BLaER1 (cell line): ENCODE data around the gene ZNF419.
"Not testable (repeated sequence)": the region's sequence is repeated elsewhere in the genome, so short reads cannot be mapped to it uniquely, and the experiment has no call there.

Experiments used
- H3K27ac ChIP-seq: shearing (Covaris generic); formaldehyde crosslinking; 2 replicates; pipeline ENCODE4 v1.8.1; 2022
- H3K27me3 ChIP-seq: shearing (Covaris generic); formaldehyde crosslinking; 2 replicates; pipeline ENCODE4 v1.8.1; 2022
- H3K36me3 ChIP-seq: shearing (Covaris generic); formaldehyde crosslinking; 2 replicates; pipeline ENCODE4 v1.8.1; 2022
- H3K4me1 ChIP-seq: shearing (Covaris generic); formaldehyde crosslinking; 2 replicates; pipeline ENCODE4 v1.8.1; 2022
- H3K4me2 ChIP-seq: shearing (Covaris generic); formaldehyde crosslinking; 2 replicates; pipeline ENCODE4 v1.8.1; 2022
- H3K4me3 ChIP-seq: shearing (Covaris generic); formaldehyde crosslinking; 2 replicates; pipeline ENCODE4 v1.8.1; 2022
- H3K9ac ChIP-seq: shearing (Covaris generic); formaldehyde crosslinking; 2 replicates; pipeline ENCODE4 v1.8.1; 2022
- H3K9me3 ChIP-seq: shearing (Covaris generic); formaldehyde crosslinking; 2 replicates; pipeline ENCODE4 v1.8.1; 2022
- H4K20me1 ChIP-seq: shearing (Covaris generic); formaldehyde crosslinking; 2 replicates; pipeline ENCODE4 v1.8.1; 2022
- Cebpa-rat ChIP-seq: shearing (Covaris generic); IDR thresholded peaks from 2 replicates; pipeline ENCODE4 v1.8.1; 2022

ZNF419 gene

DNA sequence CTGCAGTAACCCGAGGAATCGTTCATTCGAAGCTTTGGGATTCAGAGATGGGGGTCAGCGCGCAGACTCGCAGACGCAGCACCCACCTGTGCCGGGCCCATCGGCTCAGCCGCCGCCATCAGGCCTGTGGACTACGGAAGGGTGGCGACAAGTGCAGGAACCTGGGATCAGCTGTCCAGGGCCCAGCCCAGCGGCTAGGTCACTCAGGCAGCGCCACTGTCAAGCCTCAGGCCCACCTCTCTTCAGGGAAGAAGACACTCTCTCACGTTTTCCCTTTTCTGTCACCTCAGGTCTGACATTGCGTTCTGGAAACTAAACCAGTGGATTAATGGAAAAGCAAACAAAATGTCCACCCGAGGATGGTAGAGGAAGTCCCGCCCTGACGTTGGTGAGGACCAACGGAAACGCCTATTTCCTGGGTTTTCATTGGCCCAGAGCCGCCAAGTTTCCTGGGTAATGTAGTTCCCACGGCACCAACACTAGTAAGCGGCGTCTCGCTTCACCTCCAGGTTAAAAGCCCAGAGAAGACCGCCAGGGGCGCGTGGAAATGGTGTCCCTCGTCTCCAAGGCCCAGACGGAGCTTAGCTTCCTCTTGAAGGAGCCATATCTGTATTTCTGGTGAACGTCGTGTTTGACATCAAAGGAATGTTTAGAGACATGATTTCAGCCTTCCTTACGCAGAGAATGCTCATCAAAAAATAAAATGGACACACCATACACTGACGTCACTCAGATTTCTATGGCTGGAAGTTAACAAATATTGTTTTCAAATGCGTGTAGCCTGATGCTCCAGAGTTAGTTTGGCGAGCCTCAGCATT, 10.2 kb upstream of the ZNF419 start, which contains the start of gene ZNF772:
ZNF772 (minus strand) TSS at position 376 of the 818 bp plus-strand sequence; CDS start at position 119, 257 bp downstream.
- Histone ChIP-seq H3K27me3 (no peaks in the 10 kb centered on the region), H3K4me3 (peak within 1 kb of the TSS; percentile 86), H3K4me1 (peaks cover 42% of the 10 kb centered on the region), H3K36me3 (peaks cover 39% of the 10 kb centered on the region), H3K9me3 (peaks cover 59% of the 10 kb centered on the region), H3K27ac (peak within 1 kb of the TSS; percentile 85), H3K4me2 (peak within 1 kb of the TSS; percentile 94), H4K20me1 (peaks cover 12% of the 10 kb centered on the region; the same call in 1 of the 2 replicates), H3K9ac (peak within 1 kb of the TSS; percentile 89)
- peak; percentile 72 for TF ChIP-seq Cebpa-rat

DNA sequence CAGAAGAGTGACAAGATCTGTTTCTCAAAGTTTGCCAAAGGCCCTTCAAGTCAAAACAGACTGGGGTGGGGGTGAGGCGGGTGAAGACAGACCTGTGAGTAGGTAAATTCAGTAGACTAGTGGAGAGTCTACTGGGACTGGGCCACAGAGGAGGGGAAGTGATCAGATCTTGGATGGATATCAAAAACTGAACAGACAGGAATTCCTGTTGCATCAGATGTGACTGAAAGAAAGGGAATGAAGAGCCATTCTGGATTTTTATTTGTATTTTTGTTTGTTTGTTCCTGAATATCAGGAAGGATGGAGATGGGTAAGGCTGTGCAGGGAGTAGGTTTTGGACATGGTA, 722 bp downstream of the ZNF419 start:
- not testable (repeated sequence) for H4K20me1 ChIP-seq, H3K27ac ChIP-seq, H3K27me3 ChIP-seq, H3K4me1 ChIP-seq, H3K9me3 ChIP-seq
- Histone ChIP-seq H3K4me3 (peak overlapping the region; percentile 94), H3K36me3 (peaks cover 33% of the 10 kb centered on the region), H3K4me2 (peak overlapping the region; percentile 90), H3K9ac (peak overlapping the region; percentile 65)

DNA sequence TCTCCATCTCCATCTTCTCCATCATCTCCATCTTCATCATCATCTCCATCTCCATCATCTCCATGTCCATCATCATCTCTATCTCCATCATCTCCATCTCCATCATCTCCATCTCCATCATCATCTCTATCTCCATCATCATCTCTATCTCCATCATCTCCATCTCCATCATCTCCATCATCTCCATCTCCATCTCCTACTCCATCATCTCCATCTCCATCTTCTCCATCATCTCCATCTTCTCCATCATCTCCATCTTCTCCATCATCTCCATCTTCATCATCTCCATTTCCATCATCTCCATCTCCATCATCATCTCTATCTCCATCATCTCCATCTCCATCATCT, 11.8 kb downstream of the ZNF419 start:
- H3K27me3 ChIP-seq, H3K4me3 ChIP-seq, H3K4me2 ChIP-seq, H3K27ac ChIP-seq, H3K9ac ChIP-seq, H4K20me1 ChIP-seq: not testable (repeated sequence)
- Histone ChIP-seq H3K4me1 (peaks cover 11% of the 10 kb centered on the region), H3K36me3 (peaks cover 43% of the 10 kb centered on the region), H3K9me3 (peaks cover 30% of the 10 kb centered on the region)

GRCh38 chr19:57499680-57500395, 12.3 kb downstream of the ZNF419 start, which contains the start of gene ZNF773:
Gene ZNF773, plus strand, starts transcription at chr19:57499938. Its CDS starts 143 bp downstream, at chr19:57500081.
- H3K36me3 ChIP-seq = peaks cover 45% of the 10 kb centered on the region
- peaks cover 11% of the 10 kb centered on the region for H3K4me1 ChIP-seq
- H3K9me3 ChIP-seq = peaks cover 32% of the 10 kb centered on the region
- peak within 1 kb of the TSS; percentile 78 for H3K4me3 ChIP-seq
- H3K4me2 ChIP-seq = peak within 1 kb of the TSS; percentile 96
- H4K20me1 ChIP-seq, H3K27me3 ChIP-seq: not testable (repeated sequence)
- H3K9ac ChIP-seq = peak within 1 kb of the TSS; percentile 90
- H3K27ac ChIP-seq = peak within 1 kb of the TSS; percentile 94

DNA sequence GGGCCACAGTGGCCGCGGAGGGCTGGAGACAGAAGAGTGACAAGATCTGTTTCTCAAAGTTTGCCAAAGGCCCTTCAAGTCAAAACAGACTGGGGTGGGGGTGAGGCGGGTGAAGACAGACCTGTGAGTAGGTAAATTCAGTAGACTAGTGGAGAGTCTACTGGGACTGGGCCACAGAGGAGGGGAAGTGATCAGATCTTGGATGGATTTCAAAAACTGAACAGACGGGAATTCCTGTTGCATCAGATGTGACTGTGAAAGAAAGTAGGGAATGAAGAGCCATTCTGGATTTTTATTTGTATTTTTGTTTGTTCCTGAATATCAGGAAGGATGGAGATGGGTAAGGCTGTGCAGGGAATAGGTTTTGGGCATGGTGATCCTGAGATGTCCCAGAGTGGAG, 12.8 kb downstream of the ZNF419 start:
- Histone ChIP-seq H3K9me3 (peaks cover 34% of the 10 kb centered on the region), H3K27ac (peak overlapping the region; percentile 63), H3K36me3 (peaks cover 45% of the 10 kb centered on the region), H3K4me2 (peak overlapping the region; percentile 96), H3K4me1 (peaks cover 11% of the 10 kb centered on the region), H3K4me3 (peak overlapping the region; percentile 78), H3K9ac (peak overlapping the region; percentile 90)
- H4K20me1 ChIP-seq, H3K27me3 ChIP-seq: not testable (repeated sequence)

DNA sequence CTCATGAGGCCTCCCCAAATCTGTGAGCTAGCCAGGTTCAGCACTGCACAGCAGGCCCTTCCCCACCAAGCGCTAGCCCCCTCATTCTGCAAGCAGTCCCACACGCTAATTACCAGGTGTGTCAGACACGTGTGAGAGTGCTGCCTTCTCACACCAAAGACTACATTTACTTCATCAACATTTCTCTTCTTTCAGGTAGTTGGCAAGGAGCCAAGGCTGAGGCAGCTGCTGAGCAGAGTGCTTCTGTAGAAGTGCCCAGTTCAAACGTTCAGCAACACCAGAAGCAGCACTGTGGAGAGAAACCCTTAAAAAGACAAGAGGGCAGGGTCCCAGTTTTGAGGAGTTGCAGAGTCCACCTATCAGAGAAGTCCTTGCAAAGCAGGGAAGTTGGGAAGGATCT, 18.6 kb downstream of the ZNF419 start:
- Histone ChIP-seq H3K9me3 (peaks cover 86% of the 10 kb centered on the region), H3K4me2 (no peak overlapping the region), H4K20me1 (no peaks in the 10 kb centered on the region), H3K4me3 (no peak overlapping the region), H3K4me1 (peaks cover 3% of the 10 kb centered on the region), H3K36me3 (peaks cover 93% of the 10 kb centered on the region), H3K27ac (no peak overlapping the region), H3K27me3 (no peaks in the 10 kb centered on the region), H3K9ac (no peak overlapping the region)
- TF ChIP-seq Cebpa-rat = no peak

GRCh38 chr19:57511484-57511883, 23.9 kb downstream of the ZNF419 start:
- peaks cover 90% of the 10 kb centered on the region for H3K36me3 ChIP-seq
- H3K4me1 ChIP-seq = peaks cover 11% of the 10 kb centered on the region

GRCh38 chr19:57512845-57513244, 25.3 kb downstream of the ZNF419 start:
- peaks cover 94% of the 10 kb centered on the region for H3K9me3 ChIP-seq
- no peak for TF ChIP-seq Cebpa-rat

More at GRCh38 chr19:57511484-57511883, 23.9 kb downstream of the ZNF419 start:
- no peak for TF ChIP-seq Cebpa-rat
- Histone ChIP-seq H3K4me2 (no peak overlapping the region), H3K27me3 (no peaks in the 10 kb centered on the region), H3K9ac (no peak overlapping the region), H4K20me1 (no peaks in the 10 kb centered on the region), H3K4me3 (no peak overlapping the region), H3K27ac (no peak overlapping the region), H3K9me3 (peaks cover 94% of the 10 kb centered on the region)

DNA sequence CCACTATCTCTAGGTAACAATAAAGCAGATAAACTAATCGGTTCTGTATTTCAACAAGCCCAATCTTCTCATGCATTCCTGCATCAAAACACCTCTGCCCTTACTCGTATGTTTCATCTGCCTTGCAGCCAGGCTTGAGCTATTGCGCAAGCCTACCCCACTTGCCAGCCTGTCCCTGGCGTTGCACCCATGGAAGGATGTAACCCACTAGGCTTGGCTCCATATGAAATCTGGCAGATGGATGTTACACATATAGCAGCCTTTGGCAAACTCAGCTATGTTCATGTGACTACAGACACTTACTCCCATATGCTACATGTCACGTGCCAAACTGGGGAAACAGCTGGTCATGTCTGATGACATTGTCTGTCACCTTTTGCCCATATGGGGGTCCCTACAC, 27.7 kb downstream of the ZNF419 start:
- no peak overlapping the region for H3K4me2 ChIP-seq

More at GRCh38 chr19:57512845-57513244, 25.3 kb downstream of the ZNF419 start:
- Histone ChIP-seq H3K36me3 (peaks cover 90% of the 10 kb centered on the region), H3K27ac (no peak overlapping the region), H3K4me3 (peak overlapping the region; percentile 3; the same call in 1 of the 2 replicates), H3K4me2 (no peak overlapping the region), H3K9ac (no peak overlapping the region), H3K27me3 (no peaks in the 10 kb centered on the region), H3K4me1 (peaks cover 11% of the 10 kb centered on the region), H4K20me1 (no peaks in the 10 kb centered on the region)

DNA sequence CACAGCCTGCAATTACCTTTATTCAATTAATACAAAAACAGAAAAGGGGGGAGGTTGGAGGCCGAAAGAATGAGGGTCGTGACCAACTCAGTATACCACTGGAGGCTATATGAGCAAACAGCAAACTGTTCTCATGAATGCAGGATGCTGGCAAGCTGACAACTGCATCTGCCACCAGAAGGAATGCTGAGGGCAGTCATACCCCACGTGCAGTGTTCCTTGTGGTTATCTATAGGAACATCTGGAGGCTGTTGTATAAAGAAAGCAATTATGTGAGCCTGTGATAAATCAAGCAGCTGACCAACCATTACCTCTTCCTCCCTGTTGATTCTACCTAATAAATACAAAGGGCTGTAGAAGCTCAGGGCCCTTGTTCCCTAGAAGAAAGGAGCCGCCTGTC, 30.5 kb downstream of the ZNF419 start:
- peaks cover 59% of the 10 kb centered on the region for H3K36me3 ChIP-seq
- H3K27me3 ChIP-seq, H3K27ac ChIP-seq, H4K20me1 ChIP-seq, H3K9ac ChIP-seq, H3K4me2 ChIP-seq, H3K4me3 ChIP-seq: not testable (repeated sequence)
- H3K9me3 ChIP-seq = peaks cover 56% of the 10 kb centered on the region
- H3K4me1 ChIP-seq = peaks cover 11% of the 10 kb centered on the region

More for the DNA sequence above, 27.7 kb downstream of the ZNF419 start:
- Histone ChIP-seq H3K27ac (no peak overlapping the region), H3K9me3 (peaks cover 79% of the 10 kb centered on the region), H3K4me3 (no peak overlapping the region), H4K20me1 (no peaks in the 10 kb centered on the region), H3K36me3 (peaks cover 79% of the 10 kb centered on the region), H3K9ac (no peak overlapping the region), H3K4me1 (peaks cover 11% of the 10 kb centered on the region), H3K27me3 (no peaks in the 10 kb centered on the region)
- TF ChIP-seq Cebpa-rat = peak; percentile 81; the same call in 1 of the 2 replicates
